GM18498 (cell line): ENCODE results near the gene CWC15.
"Not testable (repeated sequence)": the region's sequence is repeated elsewhere in the genome, so short reads cannot be mapped to it uniquely, and the experiment has no call there.

ENCODE experiments used
- ATAC-seq: cut with Tn5 transposase; IDR thresholded peaks from one replicate; pipeline ENCODE4 v1.9.1; 2021; ENCODE audit warnings: mild to moderate bottlenecking, moderate library complexity; ENCODE audit not compliant: unreplicated experiment

Gene CWC15

GRCh38 chr11:94973099-94973968, at the start of gene CWC15, which contains the start of gene KDM4D:
TSS of gene CWC15 (minus strand) at chr11:94973556. CDS start at chr11:94972185, 1,371 bp downstream.
TSS of gene KDM4D (plus strand) at chr11:94973709. CDS start at chr11:94997373, 23,664 bp downstream.
- ATAC-seq: peak; percentile 100

- ATAC-seq: not testable (repeated sequence)
These were observed 48.1 kb upstream of the CWC15 start for GRCh38 chr11:95021468-95021867.

GRCh38 chr11:95016139-95016538, 42.8 kb upstream of the CWC15 start:
- no peak for ATAC-seq

- ATAC-seq: no peak
These were observed 40.9 kb upstream of the CWC15 start for GRCh38 chr11:95014184-95014821.

GRCh38 chr11:95011376-95011775, 38.0 kb upstream of the CWC15 start:
- ATAC-seq: no peak

GRCh38 chr11:95005642-95006041, 32.3 kb upstream of the CWC15 start:
- no peak for ATAC-seq

GRCh38 chr11:95003716-95004115, 30.4 kb upstream of the CWC15 start:
- no peak for ATAC-seq

GRCh38 chr11:94998285-94998684, 24.9 kb upstream of the CWC15 start:
- no peak for ATAC-seq

- ATAC-seq: no peak
These were observed 24.1 kb upstream of the CWC15 start for GRCh38 chr11:94997437-94997836.

- no peak for ATAC-seq
These were observed 20.1 kb upstream of the CWC15 start for GRCh38 chr11:94993400-94993943.

- ATAC-seq: no peak
These were observed 15.4 kb upstream of the CWC15 start for GRCh38 chr11:94988748-94989147.

- no peak for ATAC-seq
These were observed 14.0 kb upstream of the CWC15 start for GRCh38 chr11:94987378-94987777.

- ATAC-seq: no peak
These were observed 2.2 kb upstream of the CWC15 start for GRCh38 chr11:94975599-94975998.

GRCh38 chr11:94974178-94974577, 822 bp upstream of the CWC15 start:
- no peak for ATAC-seq

GRCh38 chr11:94972700-94973098, 657 bp downstream of the CWC15 start:
- no peak for ATAC-seq

GRCh38 chr11:94968334-94968958, 4.9 kb downstream of the CWC15 start:
- no peak for ATAC-seq

GRCh38 chr11:94964934-94965333, 8.4 kb downstream of the CWC15 start:
- no peak for ATAC-seq

- ATAC-seq: no peak
These were observed 12.1 kb downstream of the CWC15 start for GRCh38 chr11:94961255-94961654.

GRCh38 chr11:94960488-94960887, 12.9 kb downstream of the CWC15 start:
- ATAC-seq: no peak

- no peak for ATAC-seq
These were observed 14.2 kb downstream of the CWC15 start for GRCh38 chr11:94959179-94959578.

- ATAC-seq: no peak
These were observed 15.1 kb downstream of the CWC15 start for GRCh38 chr11:94958121-94958696.
